GM12874 (cell line): ENCODE results near the gene DTD1.

Experiments used
- CTCF ChIP-seq: IDR thresholded peaks from 2 replicates; pipeline ENCODE4 v1.5.1; 2011; ENCODE audit warnings: low read depth, mild to moderate bottlenecking, control low read depth, low read length, moderate library complexity; ENCODE audit not compliant: insufficient read depth

Gene DTD1

DNA sequence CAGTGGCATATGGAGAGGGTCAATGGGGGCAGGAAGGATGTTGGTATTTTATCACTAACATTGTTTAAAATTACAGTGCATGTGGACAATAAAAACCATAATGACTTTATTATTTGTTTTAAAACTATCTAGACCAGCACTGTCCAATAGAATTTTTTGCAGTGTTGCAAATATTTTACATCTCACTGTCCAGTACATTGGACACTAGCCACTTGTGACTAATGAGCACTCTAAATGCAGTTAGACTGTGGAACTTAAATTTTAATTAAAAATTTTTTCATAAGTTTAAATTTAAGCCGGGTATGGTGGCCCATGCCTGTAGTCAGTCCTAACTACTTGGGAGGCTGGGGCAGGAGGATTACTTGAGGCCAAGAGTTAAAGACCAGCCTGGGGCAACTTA, 101.7 kb downstream of the DTD1 start:
- TF ChIP-seq CTCF, result no peak

DNA sequence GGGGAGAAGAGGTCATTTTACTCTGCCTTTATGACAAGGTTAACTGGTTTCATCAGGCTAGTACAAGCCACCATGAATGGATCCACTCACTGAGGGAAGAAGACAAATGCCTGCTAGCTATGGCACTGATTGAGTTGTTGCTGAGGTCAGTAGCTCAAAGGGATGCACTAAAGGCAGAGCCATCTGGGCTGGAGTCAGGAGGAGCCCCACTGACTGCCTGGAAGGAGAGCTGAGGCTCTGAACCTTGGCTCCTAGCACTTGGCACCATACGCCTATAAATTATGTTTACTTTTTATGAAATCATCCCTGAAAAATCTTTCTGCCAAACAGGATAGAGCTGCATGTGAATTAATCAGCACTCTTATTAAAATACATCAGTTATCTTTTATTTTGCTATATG, 104.6 kb downstream of the DTD1 start:
- TF ChIP-seq CTCF, result no peak

DNA sequence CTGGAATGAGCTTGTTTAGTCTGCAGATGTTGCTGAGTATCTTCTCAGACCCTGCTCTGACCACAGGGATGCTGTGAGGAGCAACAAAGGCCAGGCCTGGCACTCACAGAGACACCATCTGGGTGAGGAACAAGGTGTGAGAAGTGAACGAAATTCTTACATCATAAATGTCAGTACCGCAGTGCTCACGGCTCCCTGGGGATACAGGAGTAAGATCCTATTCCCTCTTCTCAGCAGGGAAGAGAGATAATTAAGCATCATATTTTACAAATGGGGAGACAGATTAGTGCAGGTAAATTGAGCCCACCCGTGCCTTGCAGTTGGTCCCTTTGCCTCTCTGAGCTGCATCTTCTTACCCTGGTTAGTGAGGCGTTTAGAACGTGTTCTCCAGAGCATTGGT, 106.2 kb downstream of the DTD1 start:
- TF ChIP-seq CTCF, result no peak

- TF ChIP-seq CTCF, result no peak
Observed at GRCh38 chr20:18695175-18695574, 107.3 kb downstream of the DTD1 start.

- no peak for TF ChIP-seq CTCF
Observed at GRCh38 chr20:18698735-18699380, 111.0 kb downstream of the DTD1 start.

GRCh38 chr20:18701969-18702368, 114.1 kb downstream of the DTD1 start:
- TF ChIP-seq CTCF, result no peak

GRCh38 chr20:18702736-18703135, 114.9 kb downstream of the DTD1 start:
- TF ChIP-seq CTCF, result no peak
